Gastroesophageal sphincter (tissue), 3 donors: Measurements from ENCODE around the gene FREM1.

ENCODE experiments used
- CTCF ChIP-seq, 4 experiments: fragments of 200-600 bp in 2 of 4; fragments of 450-650 bp in 2 of 4; sonication (generic) in 1 of 4; IDR thresholded peaks; one replicate each; pipeline ENCODE4 v1.5.1; 2017 to 2019; ENCODE audit warnings: antibody characterized with exemption in 4 of 4, mild to moderate bottlenecking in 2 of 4, moderate library complexity in 2 of 4
- POLR2A ChIP-seq, 2 donors: fragments of 450-650 bp; IDR thresholded peaks; one replicate each; pipeline ENCODE4 v1.6.1; 2017; ENCODE audit warnings: antibody characterized with exemption in 2 of 2, mild to moderate bottlenecking in 2 of 2, moderate library complexity in 1 of 2
- POLR2AphosphoS5 ChIP-seq: sonication (generic); formaldehyde crosslinking; IDR thresholded peaks from one replicate; pipeline ENCODE4 v1.6.1; 2017; ENCODE audit warnings: antibody characterized with exemption

- TF ChIP-seq CTCF (IDR thresholded peaks at IDR 0.05) (no peak), POLR2AphosphoS5 (no peak), POLR2A (IDR thresholded peaks at IDR 0.05) (no peak)
Measured at GRCh38 chr9:14706530-14707140, 203.6 kb downstream of the FREM1 start.
